GM19035 (cell line): ENCODE results near the gene COPS8.

ENCODE experiments used
- ATAC-seq: cut with Tn5 transposase; IDR thresholded peaks from one replicate; pipeline ENCODE4 v1.9.1; 2021; ENCODE audit not compliant: unreplicated experiment

COPS8 gene

DNA sequence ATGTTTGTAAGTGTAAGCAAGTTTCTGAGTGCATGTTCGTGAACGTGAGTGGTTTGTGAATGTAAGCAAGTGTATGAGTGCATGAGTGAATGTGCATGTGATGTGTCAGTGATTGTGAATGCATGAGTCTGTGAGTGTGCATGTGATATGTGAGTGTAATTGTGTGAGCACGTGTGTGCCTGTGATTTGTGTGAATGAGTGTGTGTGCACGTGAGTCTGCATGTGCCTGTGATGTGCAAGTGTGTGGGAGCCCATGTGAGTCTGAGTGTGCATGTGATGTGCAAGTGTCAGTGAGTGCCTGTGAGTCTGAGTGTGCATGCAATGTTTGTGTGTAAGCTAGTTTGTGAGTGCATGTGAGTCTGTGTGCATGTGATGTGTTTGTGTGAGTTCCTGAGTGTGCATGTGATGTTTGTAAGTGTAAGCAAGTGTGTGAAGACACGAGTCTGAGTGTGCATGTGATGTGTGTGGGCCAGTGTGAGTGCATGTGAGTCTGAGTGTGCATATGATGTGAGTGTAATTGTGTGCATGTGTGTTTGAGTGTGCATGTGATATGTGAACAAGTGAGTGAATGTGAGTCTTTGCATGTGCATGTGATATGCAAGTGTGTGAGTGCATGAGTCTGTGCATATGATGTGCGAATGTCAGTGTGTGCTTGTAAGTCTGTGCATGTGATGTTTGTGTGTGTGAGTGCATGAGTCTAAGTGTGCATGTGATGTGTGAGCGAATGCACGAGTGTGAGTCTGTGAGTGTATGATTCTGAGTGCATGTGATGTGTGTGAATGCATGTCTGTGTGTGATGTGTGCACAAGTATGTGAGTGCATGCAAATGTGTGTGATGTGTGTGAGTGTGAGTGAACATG, 45.1 kb downstream of the COPS8 start:
- no peak for ATAC-seq

DNA sequence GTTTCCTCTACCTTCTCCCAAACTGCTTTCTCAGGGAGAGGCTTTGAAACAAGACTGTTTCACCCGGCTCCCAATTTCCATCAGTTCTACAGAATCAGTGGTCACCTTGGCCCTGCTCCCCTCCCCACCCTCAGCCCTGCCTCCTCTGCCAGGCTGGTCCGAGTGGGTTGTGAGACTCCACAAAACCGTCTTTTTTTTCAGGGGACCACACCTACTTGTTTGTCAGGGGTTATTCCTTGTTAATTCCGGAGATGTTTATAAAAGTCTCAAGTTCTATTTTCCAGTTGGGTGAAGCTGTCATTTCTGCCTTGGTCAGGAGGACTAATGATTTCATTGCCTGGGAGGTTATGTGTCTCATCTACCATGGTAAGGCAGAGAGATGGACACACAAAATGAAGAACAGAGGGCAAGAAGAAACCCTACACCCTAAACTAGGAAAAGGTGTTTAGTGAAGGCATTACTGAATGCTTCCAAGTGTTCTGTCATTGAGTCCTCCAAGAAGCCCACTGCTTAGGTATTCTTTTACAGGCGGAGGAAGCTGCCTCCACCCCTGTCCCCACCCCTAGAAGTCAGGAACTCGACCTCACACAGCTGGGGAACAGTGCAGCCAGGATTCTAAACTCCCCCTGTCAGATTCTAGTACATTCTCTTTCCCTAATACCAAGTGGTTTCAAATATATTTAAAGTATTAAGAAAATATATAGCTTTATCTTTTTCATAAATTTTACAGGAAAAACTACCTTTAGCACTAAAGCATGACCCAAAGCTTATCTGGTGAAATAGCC, 46.3 kb downstream of the COPS8 start:
- no peak for ATAC-seq

DNA sequence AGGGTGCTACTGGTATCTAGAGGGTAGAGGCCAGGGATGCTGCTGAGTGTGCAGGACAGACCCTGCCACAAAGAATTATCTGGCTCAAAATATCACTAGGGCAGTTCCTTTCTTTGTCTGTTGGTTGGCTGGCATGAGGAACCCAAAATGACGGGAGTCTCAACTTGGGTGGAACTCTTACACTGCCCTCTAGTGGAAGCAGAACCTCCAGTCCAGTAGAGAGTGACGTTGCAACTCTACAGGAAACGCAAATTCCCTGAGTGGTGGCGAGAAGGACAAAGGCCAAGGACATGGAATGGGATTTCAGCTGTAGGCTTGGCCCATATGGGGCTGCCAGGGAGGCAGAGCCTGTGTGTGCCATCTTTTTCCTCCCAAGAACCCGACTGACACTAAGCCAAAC, 47.1 kb downstream of the COPS8 start:
- ATAC-seq = no peak

GRCh38 chr2:237134321-237135230, 48.9 kb downstream of the COPS8 start:
- ATAC-seq = no peak

DNA sequence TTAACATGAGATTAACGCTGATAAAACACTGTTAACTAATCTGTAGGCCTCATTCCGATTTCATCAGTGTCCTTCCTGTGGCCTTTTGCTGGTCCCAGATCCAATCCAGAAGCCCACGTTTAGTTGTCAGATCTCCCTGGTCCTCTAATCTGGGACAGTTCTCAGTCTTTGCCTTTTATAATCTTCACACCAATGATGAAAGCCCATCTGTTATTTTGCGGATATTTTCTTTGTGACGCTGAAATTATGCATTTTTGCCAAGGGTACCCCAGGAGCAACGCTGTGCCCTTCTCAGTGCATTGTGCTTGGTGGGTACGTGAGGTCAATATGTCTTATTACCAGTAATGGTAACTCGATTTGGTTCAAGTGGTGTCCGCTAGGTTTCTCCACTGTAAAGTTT, 51.1 kb downstream of the COPS8 start:
- ATAC-seq = no peak

DNA sequence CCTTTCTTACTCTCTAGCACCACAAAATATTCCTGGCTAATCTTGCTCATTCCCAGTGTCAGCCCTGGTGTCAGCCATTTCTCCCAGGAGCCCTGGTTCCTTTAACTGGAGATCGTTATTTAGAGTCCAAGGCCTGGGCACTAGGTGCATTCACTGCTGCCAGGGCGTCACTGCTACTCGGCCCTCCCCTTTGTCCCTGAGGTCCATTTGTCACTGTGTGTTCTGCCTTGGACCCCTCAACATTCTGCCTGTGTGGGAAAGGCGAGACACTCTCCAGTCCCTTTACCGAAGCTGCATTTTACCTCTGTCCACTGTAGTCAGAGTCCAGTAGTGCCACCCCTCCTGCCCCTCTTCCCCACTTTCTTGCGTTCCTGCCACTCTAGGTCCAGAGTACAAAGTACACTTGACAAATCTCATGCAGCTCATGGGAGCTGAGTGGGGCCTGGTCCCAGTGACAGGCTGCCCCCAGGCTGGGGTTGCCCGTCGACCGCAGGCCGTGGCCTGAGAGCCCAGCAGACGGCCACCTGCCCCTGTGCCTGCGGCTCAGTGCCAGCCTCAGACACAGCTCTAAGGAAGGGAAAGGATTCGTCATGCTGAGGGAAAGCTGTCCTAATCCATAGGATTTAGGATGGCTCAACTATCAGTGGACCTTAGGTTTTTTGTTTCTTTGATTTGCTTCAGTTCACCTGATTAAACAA, 52.1 kb downstream of the COPS8 start:
- ATAC-seq = no peak

GRCh38 chr2:237139123-237139675, 53.5 kb downstream of the COPS8 start:
- ATAC-seq = no peak

DNA sequence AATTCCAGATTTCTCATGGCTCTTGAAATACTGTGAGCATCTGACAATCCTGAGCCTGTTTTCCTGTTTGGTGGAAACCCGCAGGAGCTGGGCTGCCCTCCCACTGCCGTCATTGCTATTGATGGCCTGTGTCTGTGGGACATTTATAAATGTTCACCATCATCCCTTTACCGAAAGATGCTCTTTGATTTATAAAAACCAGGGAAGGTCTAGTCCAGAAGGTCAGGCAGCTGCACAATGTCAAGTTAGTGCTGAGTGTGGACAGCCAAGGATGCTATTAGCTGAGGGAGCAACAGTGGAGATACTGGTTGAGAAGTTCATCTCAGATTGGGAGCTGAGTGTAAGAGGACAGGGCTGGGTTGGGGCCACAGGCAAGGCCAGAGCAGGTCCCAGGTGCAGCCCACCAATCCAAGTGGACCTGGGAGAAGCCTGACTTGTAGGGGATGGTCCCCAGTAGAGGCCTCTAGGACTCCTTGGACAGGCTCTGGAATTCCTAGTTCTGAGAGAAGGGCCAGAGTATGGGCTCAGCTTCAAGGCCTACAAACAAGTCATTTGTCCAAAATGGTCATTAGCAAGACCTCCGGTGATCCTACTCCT, 55.1 kb downstream of the COPS8 start:
- ATAC-seq = no peak

GRCh38 chr2:237141571-237142051, 55.9 kb downstream of the COPS8 start:
- no peak for ATAC-seq

DNA sequence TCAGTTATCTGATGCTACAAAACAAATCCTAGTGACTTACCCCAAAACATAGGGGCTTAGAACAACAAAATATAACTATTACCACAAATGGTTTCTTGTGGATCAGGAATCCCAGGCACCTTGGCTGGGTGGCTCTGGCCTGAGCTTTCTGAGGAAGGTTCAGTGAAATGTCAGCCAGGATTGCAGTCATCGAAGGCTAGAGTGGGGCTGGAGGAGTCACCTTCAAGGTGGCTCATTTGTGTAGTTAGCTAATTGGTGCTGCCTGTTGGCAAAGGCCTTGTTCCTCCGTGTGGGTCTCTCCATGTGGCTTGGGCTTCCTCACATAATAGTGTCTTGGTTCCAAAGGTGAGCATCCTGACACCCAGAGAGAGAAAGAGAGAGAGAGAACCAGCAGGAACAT, 57.4 kb downstream of the COPS8 start:
- ATAC-seq = no peak

DNA sequence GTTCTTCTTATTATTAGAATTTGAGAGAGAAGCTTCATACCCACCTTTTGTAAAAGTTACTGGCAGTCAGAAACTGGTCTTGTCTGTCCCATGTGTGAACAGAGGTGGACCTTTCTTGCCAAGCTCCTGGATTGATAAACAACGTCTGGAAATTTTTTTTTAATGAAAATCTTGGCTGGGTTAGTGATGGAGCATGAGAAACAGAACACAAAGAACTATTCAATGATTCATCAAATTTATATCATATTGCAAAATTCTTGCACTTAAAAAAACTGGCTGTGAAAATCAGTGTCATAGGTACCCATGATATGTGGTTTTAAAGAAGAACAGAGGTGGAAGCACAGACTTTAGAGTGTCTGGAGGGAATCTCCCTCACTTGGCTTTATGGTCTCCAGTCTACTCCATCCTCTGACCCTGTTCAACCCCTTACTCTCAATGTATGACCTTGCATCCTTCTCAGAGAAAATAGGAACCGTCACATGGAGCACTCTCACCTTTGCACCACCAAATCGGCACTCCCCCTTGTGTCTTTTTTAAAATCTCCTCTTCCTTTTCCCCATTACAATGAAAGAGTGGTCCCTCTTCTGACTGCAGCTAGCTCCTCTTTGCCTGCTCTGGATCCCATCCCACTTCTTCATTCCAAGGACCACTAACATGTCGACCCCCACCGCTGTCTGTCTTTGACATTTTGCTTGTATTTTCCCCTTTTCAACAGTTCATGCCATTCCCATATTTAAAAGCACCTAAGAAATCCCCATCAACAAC, 58.2 kb downstream of the COPS8 start:
- no peak for ATAC-seq

- ATAC-seq = no peak
These were observed 58.8 kb downstream of the COPS8 start for GRCh38 chr2:237144516-237144915.

GRCh38 chr2:237147317-237147716, 61.6 kb downstream of the COPS8 start:
- no peak for ATAC-seq

DNA sequence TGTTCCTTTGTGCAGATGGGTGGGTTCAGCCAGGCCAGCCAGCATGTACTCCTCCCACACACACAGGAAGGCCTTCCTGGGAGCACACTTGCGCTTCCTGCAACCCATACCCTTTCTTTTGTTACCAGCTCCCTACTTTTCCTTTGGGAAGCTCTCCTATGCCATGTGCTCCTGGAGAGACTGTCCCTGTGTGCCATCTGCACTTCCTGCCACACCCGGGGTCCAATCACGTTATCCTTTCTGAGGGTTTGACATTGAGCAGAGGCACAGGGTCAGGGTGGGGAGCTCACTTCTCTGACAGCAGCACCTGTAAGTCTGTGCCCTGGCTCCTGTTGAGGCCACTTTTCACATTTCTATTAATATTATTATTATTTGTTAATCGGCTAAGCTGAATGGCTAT, 62.9 kb downstream of the COPS8 start:
- no peak for ATAC-seq

- ATAC-seq = no peak
These were observed 63.7 kb downstream of the COPS8 start for GRCh38 chr2:237149425-237149824.
